Measurements from ENCODE around the gene ZNF564.

Gene ZNF564

GRCh38 chr19:12551060-12551832 is at the start of gene ZNF564:
ZNF564 (minus strand) TSS chr19:12551482; CDS start chr19:12551332, 150 bp downstream.
- Histone ChIP-seq H3K36me3 (ENCODE audit: control insufficient read depth, insufficient read depth, low read length) (peaks cover 3% of the 10 kb centered on the region), H3K4me3 (replicated peaks; ENCODE audit: low read depth, low read length) (peak within 1 kb of the TSS; percentile 87), H3K27me3 (replicated peaks; ENCODE audit: control insufficient read depth, insufficient read depth, low read length) (no peaks in the 10 kb centered on the region)
- DNase-seq (ENCODE audit: extremely low read depth, insufficient read length): peak; percentile 91
- TF ChIP-seq, protein P1, sequence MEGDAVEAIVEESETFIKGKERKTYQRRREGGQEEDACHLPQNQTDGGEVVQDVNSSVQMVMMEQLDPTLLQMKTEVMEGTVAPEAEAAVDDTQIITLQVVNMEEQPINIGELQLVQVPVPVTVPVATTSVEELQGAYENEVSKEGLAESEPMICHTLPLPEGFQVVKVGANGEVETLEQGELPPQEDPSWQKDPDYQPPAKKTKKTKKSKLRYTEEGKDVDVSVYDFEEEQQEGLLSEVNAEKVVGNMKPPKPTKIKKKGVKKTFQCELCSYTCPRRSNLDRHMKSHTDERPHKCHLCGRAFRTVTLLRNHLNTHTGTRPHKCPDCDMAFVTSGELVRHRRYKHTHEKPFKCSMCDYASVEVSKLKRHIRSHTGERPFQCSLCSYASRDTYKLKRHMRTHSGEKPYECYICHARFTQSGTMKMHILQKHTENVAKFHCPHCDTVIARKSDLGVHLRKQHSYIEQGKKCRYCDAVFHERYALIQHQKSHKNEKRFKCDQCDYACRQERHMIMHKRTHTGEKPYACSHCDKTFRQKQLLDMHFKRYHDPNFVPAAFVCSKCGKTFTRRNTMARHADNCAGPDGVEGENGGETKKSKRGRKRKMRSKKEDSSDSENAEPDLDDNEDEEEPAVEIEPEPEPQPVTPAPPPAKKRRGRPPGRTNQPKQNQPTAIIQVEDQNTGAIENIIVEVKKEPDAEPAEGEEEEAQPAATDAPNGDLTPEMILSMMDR (IDR thresholded peaks at IDR 0.05; ENCODE audit: insufficient read depth, low read length, poor library complexity, severe bottlenecking): no peak

DNA sequence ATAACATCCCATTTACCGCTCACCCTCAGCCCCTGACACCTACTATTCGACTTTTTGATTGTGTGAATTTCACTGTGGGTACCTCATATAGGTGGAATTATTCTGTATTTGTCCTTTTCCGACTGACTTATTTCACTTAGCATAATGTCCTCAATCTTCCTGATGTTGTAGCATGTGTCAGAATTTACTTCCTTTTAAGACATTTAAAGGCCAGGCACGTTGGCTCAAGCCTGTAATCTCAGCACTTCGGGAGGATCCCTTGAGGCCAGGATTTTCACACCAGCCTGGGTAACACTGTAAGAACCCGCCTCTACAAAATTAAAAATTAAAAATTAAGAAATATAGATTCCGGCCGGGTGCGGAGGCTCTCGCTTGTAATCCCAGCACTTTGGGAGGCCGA is 46.3 kb upstream of the ZNF564 start:
- TF ChIP-seq, protein P1 (IDR thresholded peaks at IDR 0.05; ENCODE audit: insufficient read depth, low read length, poor library complexity, severe bottlenecking): no peak
- no peaks in the 10 kb centered on the region for H3K27me3 ChIP-seq (replicated peaks; ENCODE audit: control insufficient read depth, insufficient read depth, low read length)

DNA sequence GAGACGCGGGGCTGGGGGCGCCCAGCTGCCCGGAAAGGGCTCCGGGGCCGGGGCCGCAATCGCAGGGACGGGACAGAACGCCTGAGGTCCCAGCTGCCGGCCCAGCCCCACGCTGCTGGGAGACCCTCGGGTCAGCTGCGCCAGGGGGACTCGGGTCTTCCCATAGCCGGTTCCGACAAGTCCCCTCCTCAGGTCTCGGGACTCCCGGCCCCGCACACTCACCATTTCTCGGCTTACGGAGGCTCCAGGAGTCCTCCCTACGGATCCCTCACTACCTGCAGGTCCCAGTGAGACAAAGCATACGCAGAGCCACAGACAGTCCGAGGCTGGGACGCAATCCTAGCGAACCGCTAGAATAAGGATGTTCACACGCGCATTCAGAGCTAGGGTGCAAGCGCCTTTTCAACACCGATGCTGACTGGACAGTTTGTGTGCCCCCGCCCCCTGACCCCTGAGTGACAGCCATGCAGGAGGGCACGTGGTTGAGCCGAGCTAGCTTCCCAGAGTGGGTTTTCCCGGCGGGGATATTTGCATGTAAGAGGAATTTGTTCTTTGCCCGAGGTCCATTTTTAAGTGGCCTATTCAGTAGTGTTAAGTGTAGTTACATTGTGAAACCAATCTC is 45.8 kb upstream of the ZNF564 start:
- H3K36me3 ChIP-seq (ENCODE audit: control insufficient read depth, insufficient read depth, low read length): peaks cover 6% of the 10 kb centered on the region
- no peak for DNase-seq (ENCODE audit: extremely low read depth, insufficient read length)
- H3K4me3 ChIP-seq (replicated peaks; ENCODE audit: low read depth, low read length): no peak overlapping the region
- TF ChIP-seq, protein P1 (IDR thresholded peaks at IDR 0.05; ENCODE audit: insufficient read depth, low read length, poor library complexity, severe bottlenecking): no peak
- H3K27me3 ChIP-seq (replicated peaks; ENCODE audit: control insufficient read depth, insufficient read depth, low read length): no peaks in the 10 kb centered on the region

More for the DNA sequence above, 46.3 kb upstream of the ZNF564 start:
- Histone ChIP-seq H3K36me3 (ENCODE audit: control insufficient read depth, insufficient read depth, low read length) (peaks cover 6% of the 10 kb centered on the region), H3K4me3 (replicated peaks; ENCODE audit: low read depth, low read length) (no peak overlapping the region)
- DNase-seq (ENCODE audit: extremely low read depth, insufficient read length): no peak

DNA sequence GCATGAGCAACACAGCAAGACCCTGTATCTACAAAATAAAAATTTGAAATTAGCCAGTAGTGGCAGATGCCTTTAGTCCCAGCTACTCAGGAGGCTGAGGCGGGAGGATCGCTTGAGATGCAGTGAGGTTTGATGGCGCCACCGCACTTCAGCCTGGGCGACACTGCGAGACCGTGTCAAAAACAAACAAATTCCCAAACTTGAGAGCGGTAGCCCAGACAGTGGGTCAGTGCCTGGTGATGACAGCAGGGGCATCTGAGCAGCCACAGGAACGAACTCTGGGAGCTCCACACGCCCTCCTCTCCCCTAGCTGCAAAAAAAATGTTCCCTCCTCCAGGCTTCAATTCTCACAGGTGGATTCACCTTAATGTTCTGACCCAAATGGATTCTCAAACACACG is 45.2 kb upstream of the ZNF564 start:
- TF ChIP-seq, protein P1 (IDR thresholded peaks at IDR 0.05; ENCODE audit: insufficient read depth, low read length, poor library complexity, severe bottlenecking): no peak

GRCh38 chr19:12581100-12581499 is 29.8 kb upstream of the ZNF564 start:
- TF ChIP-seq, protein P1 (IDR thresholded peaks at IDR 0.05; ENCODE audit: insufficient read depth, low read length, poor library complexity, severe bottlenecking): no peak
- DNase-seq (ENCODE audit: extremely low read depth, insufficient read length): no peak
- no peak overlapping the region for H3K4me3 ChIP-seq (replicated peaks; ENCODE audit: low read depth, low read length)
- H3K36me3 ChIP-seq (ENCODE audit: control insufficient read depth, insufficient read depth, low read length): peaks cover 14% of the 10 kb centered on the region
- no peaks in the 10 kb centered on the region for H3K27me3 ChIP-seq (replicated peaks; ENCODE audit: control insufficient read depth, insufficient read depth, low read length)

More for the DNA sequence above, 45.2 kb upstream of the ZNF564 start:
- Histone ChIP-seq H3K4me3 (replicated peaks; ENCODE audit: low read depth, low read length) (no peak overlapping the region), H3K27me3 (replicated peaks; ENCODE audit: control insufficient read depth, insufficient read depth, low read length) (no peaks in the 10 kb centered on the region), H3K36me3 (ENCODE audit: control insufficient read depth, insufficient read depth, low read length) (peaks cover 6% of the 10 kb centered on the region)
- DNase-seq (ENCODE audit: extremely low read depth, insufficient read length): no peak
